Cardiac atrium fibroblast (primary cell): ENCODE results near the gene BACE2. TPM values are rescaled to one million over a fixed set of nuclear protein-coding genes. Genes with fewer than 3 reads are reported as not detected.

ENCODE experiments used
- total RNA-seq: library from RNA; depleted of rRNA; stranded (reverse); fragments of >200 nt; gene quantifications from 2 replicates; pipeline ENCODE4 v1.2.3, GENCODE V29; 2015

The BACE2 gene
- 24.6 and 34.2 TPM in 2 replicates for total RNA-seq

GRCh38 chr21:41167348-41168342 lies at the start of gene BACE2:
Gene BACE2 (plus strand): TSS chr21:41168160. CDS start chr21:41168264, 104 bp downstream.

DNA sequence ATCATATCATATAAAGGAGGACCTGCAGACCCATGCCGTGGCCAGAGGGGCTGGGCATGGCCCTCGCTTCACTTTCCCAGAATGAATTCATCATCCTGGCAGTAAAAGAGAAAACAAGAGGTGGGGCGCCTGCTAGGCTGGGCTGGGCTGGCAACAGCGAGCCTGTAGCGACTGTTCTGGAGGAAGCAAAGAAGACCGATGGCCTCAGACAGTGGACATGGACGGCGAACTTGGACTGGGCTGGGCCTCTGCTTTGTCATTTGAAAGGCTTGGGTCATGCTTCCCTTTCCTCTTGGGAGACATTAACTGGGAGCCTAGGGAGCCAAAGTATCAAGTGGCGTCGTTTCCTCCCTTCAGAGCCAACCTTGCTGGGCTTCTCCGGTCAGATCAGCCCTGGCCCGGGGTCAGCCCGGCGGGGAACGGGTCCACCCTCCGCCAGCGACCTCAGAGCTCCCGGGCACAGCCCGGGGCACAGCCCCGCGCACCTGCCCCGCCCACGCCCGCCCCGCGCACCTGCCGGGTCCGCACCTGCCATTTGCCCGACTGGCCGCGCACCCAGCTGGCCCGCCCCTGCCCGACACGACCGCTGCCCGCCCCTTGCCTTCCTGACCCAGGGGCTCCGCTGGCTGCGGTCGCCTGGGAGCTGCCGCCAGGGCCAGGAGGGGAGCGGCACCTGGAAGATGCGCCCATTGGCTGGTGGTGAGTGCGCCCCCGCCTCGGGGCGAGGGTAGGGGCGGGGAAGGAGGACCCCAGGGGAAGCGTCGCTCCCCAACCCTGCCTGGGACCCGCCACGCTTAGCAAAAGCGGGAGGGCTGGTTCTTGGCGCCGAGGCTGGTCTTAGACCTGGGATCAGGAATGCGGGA lies 148.5 kb downstream of the BACE2 start, which contains the start of gene FAM3B:
Gene FAM3B, plus strand, starts transcription at position 602 of the 863 bp plus-strand sequence. Its CDS starts 79 bp downstream, at position 681.

Other genes starting within 250 kb of the BACE2 start
- not detected in 2 replicates for gene FAM3B, start 148.6 kb downstream of the BACE2 start, total RNA-seq
- 1.6 and 7.0 TPM in 2 replicates for gene MX2, start 193.9 kb downstream of the BACE2 start, total RNA-seq